ENCODE measurements around the gene SLC15A2.
A peak's percentile ranks its signal among the peaks of the same experiment; 100 is the strongest.

SLC15A2 gene

GRCh38 chr3:121885386-121885785 lies 8.8 kb upstream of the SLC15A2 start:
- no peak for TF ChIP-seq TAF1 (IDR thresholded peaks at IDR 0.05; ENCODE audit: low read depth)
- no peak for TF ChIP-seq YY1 (IDR thresholded peaks at IDR 0.05; ENCODE audit: low read depth)
- TF ChIP-seq FOXM1 (IDR thresholded peaks at IDR 0.05; ENCODE audit: borderline replicate concordance, low read depth) = no peak
- TF ChIP-seq NFIC (IDR thresholded peaks at IDR 0.05) = no peak
- no peak for TF ChIP-seq TEAD4 (IDR thresholded peaks at IDR 0.05)
- TF ChIP-seq REST (IDR thresholded peaks at IDR 0.05; ENCODE audit: low read depth) = no peak
- TF ChIP-seq USF1 (IDR thresholded peaks at IDR 0.05) = no peak
- no peak for TF ChIP-seq MAX (IDR thresholded peaks at IDR 0.05)
- TF ChIP-seq CREB1 (IDR thresholded peaks at IDR 0.05; ENCODE audit: low read depth) = no peak
- no peak for TF ChIP-seq ZBTB7A (IDR thresholded peaks at IDR 0.05; ENCODE audit: low read depth)
- TF ChIP-seq EGR1 (IDR thresholded peaks at IDR 0.05) = no peak

- TF ChIP-seq YY1 (IDR thresholded peaks at IDR 0.05; ENCODE audit: low read depth) (no peak), TEAD4 (IDR thresholded peaks at IDR 0.05) (no peak), MAX (IDR thresholded peaks at IDR 0.05) (no peak), CEBPB (IDR thresholded peaks at IDR 0.05) (peak; percentile 86), NFIC (IDR thresholded peaks at IDR 0.05) (no peak), ZBTB7A (IDR thresholded peaks at IDR 0.05; ENCODE audit: low read depth) (no peak), RAD21 (IDR thresholded peaks at IDR 0.05; ENCODE audit: low read depth) (0 out of 2 replicates have a peak, but pooled peaks have one; percentile 12)
Observed at GRCh38 chr3:121895121-121895520, 920 bp downstream of the SLC15A2 start.

GRCh38 chr3:121895736-121896135 lies 1.5 kb downstream of the SLC15A2 start:
- TF ChIP-seq TAF1 (IDR thresholded peaks at IDR 0.05; ENCODE audit: low read depth) (no peak), YY1 (IDR thresholded peaks at IDR 0.05; ENCODE audit: low read depth) (no peak), EGR1 (IDR thresholded peaks at IDR 0.05) (no peak), CEBPB (IDR thresholded peaks at IDR 0.05) (no peak), FOXM1 (IDR thresholded peaks at IDR 0.05; ENCODE audit: borderline replicate concordance, low read depth) (no peak), RAD21 (IDR thresholded peaks at IDR 0.05; ENCODE audit: low read depth) (no peak), TCF12 (IDR thresholded peaks at IDR 0.05; ENCODE audit: low read depth) (no peak), MAX (IDR thresholded peaks at IDR 0.05) (no peak), EP300 (IDR thresholded peaks at IDR 0.05; ENCODE audit: borderline replicate concordance) (no peak), ZBTB7A (IDR thresholded peaks at IDR 0.05; ENCODE audit: low read depth) (no peak), USF1 (IDR thresholded peaks at IDR 0.05) (no peak), CREB1 (IDR thresholded peaks at IDR 0.05; ENCODE audit: low read depth) (no peak)

GRCh38 chr3:121896823-121897222 lies 2.6 kb downstream of the SLC15A2 start:
- TF ChIP-seq MAX (IDR thresholded peaks at IDR 0.05) (no peak), EP300 (IDR thresholded peaks at IDR 0.05; ENCODE audit: borderline replicate concordance) (no peak), TEAD4 (IDR thresholded peaks at IDR 0.05) (no peak), CREB1 (IDR thresholded peaks at IDR 0.05; ENCODE audit: low read depth) (no peak)

GRCh38 chr3:121897296-121897695 lies 3.1 kb downstream of the SLC15A2 start:
- TF ChIP-seq EP300 (IDR thresholded peaks at IDR 0.05; ENCODE audit: borderline replicate concordance) = no peak
- no peak for TF ChIP-seq TAF1 (IDR thresholded peaks at IDR 0.05; ENCODE audit: low read depth)
- no peak for TF ChIP-seq YY1 (IDR thresholded peaks at IDR 0.05; ENCODE audit: low read depth)
- TF ChIP-seq ZBTB7A (IDR thresholded peaks at IDR 0.05; ENCODE audit: low read depth) = no peak
- no peak for TF ChIP-seq NFIC (IDR thresholded peaks at IDR 0.05)
- no peak for TF ChIP-seq CEBPB (IDR thresholded peaks at IDR 0.05)
- no peak for TF ChIP-seq USF1 (IDR thresholded peaks at IDR 0.05)
- no peak for TF ChIP-seq EGR1 (IDR thresholded peaks at IDR 0.05)
- TF ChIP-seq MAX (IDR thresholded peaks at IDR 0.05) = no peak
- no peak for TF ChIP-seq REST (IDR thresholded peaks at IDR 0.05; ENCODE audit: low read depth)
- TF ChIP-seq FOXM1 (IDR thresholded peaks at IDR 0.05; ENCODE audit: borderline replicate concordance, low read depth) = no peak
- no peak for TF ChIP-seq TEAD4 (IDR thresholded peaks at IDR 0.05)
- TF ChIP-seq TCF12 (IDR thresholded peaks at IDR 0.05; ENCODE audit: low read depth) = no peak
- no peak for TF ChIP-seq RAD21 (IDR thresholded peaks at IDR 0.05; ENCODE audit: low read depth)
- no peak for TF ChIP-seq CREB1 (IDR thresholded peaks at IDR 0.05; ENCODE audit: low read depth)
